HG03469 (cell line): Measurements from ENCODE around the gene HS3ST4.

Experiments used
- ATAC-seq: cut with Tn5 transposase; IDR thresholded peaks from one replicate; pipeline ENCODE4 v1.9.1; 2021; ENCODE audit warnings: mild to moderate bottlenecking, moderate library complexity, moderate number of reproducible peaks; ENCODE audit not compliant: unreplicated experiment

HS3ST4 gene

GRCh38 chr16:25886598-25886997 is 194.8 kb downstream of the HS3ST4 start:
- ATAC-seq, result no peak

DNA sequence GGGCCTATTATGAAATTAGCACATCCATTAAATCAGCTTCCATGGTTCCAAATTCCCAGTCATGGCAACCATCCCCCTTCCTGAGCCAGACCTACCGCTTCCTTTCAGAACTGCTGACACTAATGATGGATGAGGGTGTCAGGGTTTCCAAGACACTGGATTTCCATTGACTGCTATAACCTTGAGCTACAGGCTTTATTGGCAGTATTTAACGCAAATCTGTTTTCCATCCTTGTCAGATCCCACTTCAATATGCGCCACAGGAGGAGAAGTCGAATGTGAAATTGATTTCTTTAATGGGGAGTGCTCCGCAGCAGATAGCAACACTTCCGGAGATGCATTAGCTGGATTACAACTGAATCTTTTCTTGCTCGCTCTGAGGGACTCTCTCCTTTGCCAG is 197.1 kb downstream of the HS3ST4 start:
- no peak for ATAC-seq

- ATAC-seq, result no peak
Observed at GRCh38 chr16:25893332-25893731, 201.6 kb downstream of the HS3ST4 start.

GRCh38 chr16:25894093-25894492 is 202.3 kb downstream of the HS3ST4 start:
- ATAC-seq, result no peak

- ATAC-seq, result no peak
Observed at GRCh38 chr16:25895380-25895779, 203.6 kb downstream of the HS3ST4 start.

GRCh38 chr16:25896411-25896810 is 204.7 kb downstream of the HS3ST4 start:
- ATAC-seq, result no peak

GRCh38 chr16:25897702-25898101 is 205.9 kb downstream of the HS3ST4 start:
- ATAC-seq, result no peak

GRCh38 chr16:25905810-25906209 is 214.1 kb downstream of the HS3ST4 start:
- ATAC-seq, result no peak

- ATAC-seq, result no peak
Observed at GRCh38 chr16:25910971-25911370, 219.2 kb downstream of the HS3ST4 start.

DNA sequence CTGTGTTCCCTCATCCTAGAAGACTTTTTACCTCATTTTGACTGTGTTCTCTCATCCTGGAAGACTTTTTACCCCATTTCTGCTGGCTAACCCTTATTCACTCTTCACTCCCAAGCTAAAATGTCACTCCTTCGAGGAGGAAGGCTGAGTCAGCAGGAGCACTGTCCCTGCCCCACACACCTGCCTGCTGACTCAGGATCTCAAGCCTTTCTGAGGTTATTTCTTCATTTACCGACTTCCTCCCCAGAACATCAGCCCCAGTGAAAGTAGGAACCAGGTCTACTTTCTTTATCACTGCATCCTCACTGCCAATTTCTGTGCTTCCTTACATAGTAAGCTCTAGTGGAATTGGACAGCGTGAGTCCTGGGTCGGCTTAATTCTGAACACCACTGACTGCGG is 220.6 kb downstream of the HS3ST4 start:
- ATAC-seq, result no peak

DNA sequence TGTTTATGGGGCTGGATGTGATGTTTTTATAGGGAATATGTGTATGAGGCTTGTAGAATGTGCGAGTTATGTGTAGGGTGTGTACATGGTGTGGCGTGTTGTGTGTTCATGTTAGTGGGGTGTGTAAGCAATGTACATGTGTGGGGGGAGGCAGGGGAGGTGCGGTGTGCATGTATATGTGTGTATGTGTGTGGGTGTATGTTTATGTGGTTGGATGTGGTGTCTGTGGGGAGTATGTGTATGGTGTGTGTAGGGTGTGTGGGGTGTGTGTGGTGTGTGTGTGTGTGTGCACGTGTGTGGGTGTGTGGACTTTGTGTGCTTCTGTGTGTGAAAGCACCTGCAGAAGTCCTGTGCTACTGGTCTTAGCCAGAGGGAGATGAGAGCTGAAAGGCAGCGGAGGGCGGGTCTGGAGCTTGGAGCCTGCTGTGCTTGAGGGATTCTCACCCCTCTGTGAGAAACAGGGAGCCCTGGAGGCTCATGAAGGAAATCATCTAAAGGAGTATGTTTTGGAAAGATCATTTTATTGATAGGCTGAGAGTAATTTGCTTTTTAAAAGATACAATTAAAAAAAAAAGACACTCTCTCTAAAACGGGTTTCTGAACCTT is 222.7 kb downstream of the HS3ST4 start:
- no peak for ATAC-seq

DNA sequence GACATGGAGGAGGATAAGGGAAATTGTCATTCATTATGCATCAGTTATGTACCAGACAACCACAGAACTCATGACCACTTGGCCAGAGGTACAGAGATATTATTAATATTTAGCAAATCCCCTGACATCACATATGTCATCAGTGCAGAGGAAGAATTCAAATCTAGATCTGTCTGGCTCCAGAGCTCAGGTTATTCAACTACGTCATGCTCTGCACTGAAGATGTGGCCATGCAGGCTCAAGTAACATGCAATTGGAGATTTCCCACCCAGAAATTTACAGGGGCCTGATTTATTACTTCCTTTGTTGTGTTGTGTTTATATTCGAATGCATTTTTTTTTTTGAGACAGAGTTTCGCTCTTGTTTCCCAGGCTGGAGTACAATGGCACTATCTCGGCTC is 224.3 kb downstream of the HS3ST4 start:
- ATAC-seq, result no peak

GRCh38 chr16:25922438-25922837 is 230.7 kb downstream of the HS3ST4 start:
- ATAC-seq, result no peak

- ATAC-seq, result no peak
Observed at GRCh38 chr16:25925421-25925820, 233.7 kb downstream of the HS3ST4 start.

DNA sequence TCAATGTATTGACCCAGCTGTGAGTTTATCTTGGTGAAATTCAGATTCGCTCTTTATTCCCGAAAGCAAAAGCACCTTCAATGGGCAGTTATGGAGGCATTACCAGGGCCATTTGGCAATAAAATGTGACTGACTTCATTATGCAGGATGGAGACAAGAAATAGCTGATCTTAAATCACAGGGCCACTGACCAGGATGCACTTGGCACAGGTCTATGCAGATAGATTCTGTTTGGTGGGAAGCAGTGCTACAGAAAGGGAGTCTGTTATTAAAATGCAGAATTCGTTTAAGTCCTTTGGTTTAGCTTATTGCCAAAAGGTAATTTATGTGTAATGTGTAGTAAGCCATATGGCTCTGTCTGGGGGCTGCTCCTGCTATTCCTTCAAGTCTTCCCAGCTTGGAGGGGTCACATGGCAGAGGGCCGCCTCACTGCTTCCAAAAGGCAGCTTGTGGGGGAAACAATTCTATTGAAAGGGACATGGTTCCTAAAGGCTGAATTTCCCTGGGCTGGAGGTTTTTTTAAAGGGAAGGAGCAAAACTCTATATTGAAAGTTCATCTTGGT is 239.8 kb downstream of the HS3ST4 start:
- ATAC-seq, result no peak

GRCh38 chr16:25941800-25942499 is 250.2 kb downstream of the HS3ST4 start:
- ATAC-seq, result no peak

- ATAC-seq, result no peak
Observed at GRCh38 chr16:25950586-25951281, 259.0 kb downstream of the HS3ST4 start.

- ATAC-seq, result no peak
Observed at GRCh38 chr16:25951999-25952398, 260.2 kb downstream of the HS3ST4 start.

- ATAC-seq, result no peak
Observed at GRCh38 chr16:25952983-25953382, 261.2 kb downstream of the HS3ST4 start.

GRCh38 chr16:25957707-25958106 is 265.9 kb downstream of the HS3ST4 start:
- no peak for ATAC-seq

- ATAC-seq, result no peak
Observed at GRCh38 chr16:25959221-25959620, 267.5 kb downstream of the HS3ST4 start.
